Uterus (tissue), 4 donors: ENCODE measurements around the gene TMED8. TPM values are rescaled to one million over a fixed set of nuclear protein-coding genes. Genes with fewer than 3 reads are reported as not detected.

Experiments
- DNase-seq, 2 donors: peaks; one replicate each; pipeline ENCODE4 v3.0.0-alpha.2; 2019 to 2020
- H3K27ac ChIP-seq, 2 donors: fragments of 200-600 bp; sonication (generic); 1 replicate in 1 of 2; 2 replicates in 1 of 2; pipeline ENCODE4 v1.5.1; 2016 to 2018
- H3K27me3 ChIP-seq, 2 donors: fragments of 200-600 bp; sonication (generic); one replicate each; pipeline ENCODE4 v1.5.1; 2018 to 2019; ENCODE audit warnings: control low read depth in 1 of 2
- H3K36me3 ChIP-seq, 2 donors: fragments of 200-600 bp; sonication (generic); one replicate each; pipeline ENCODE4 v1.5.1; 2019; ENCODE audit warnings: control low read depth in 1 of 2
- H3K4me1 ChIP-seq, 2 donors: fragments of 200-600 bp; sonication (generic); one replicate each; pipeline ENCODE4 v1.5.1; 2018 to 2019; ENCODE audit warnings: control low read depth in 1 of 2
- H3K4me3 ChIP-seq, 2 donors: fragments of 200-600 bp; sonication (generic); 1 replicate in 1 of 2; 2 replicates in 1 of 2; pipeline ENCODE4 v1.5.1; 2018 to 2019; ENCODE audit warnings: mild to moderate bottlenecking in 1 of 2
- H3K9me3 ChIP-seq, 2 donors: fragments of 200-600 bp; sonication (generic); one replicate each; pipeline ENCODE4 v1.5.1; 2019; ENCODE audit warnings: control low read depth in 1 of 2
- CTCF ChIP-seq, 4 experiments: fragments of 200-600 bp in 2 of 4; fragments of 450-650 bp in 2 of 4; sonication (generic) in 2 of 4; IDR thresholded peaks; one replicate each; pipeline ENCODE4 v1.5.1; 2016 to 2019; ENCODE audit warnings: antibody characterized with exemption in 4 of 4, mild to moderate bottlenecking in 2 of 4, moderate library complexity in 1 of 4
- POLR2A ChIP-seq, 2 donors: fragments of 450-650 bp; IDR thresholded peaks; one replicate each; pipeline ENCODE4 v1.6.1; 2016; ENCODE audit warnings: antibody characterized with exemption in 2 of 2, mild to moderate bottlenecking in 1 of 2, moderate library complexity in 1 of 2
- intact Hi-C: fragments of 100-400 bp; cut with DNase I; formaldehyde crosslinking; loops from one replicate; pipeline ENCODE4 v1.15.1; 2023; ENCODE audit warnings: low total_unique reads
- total RNA-seq, 4 donors: library from RNA; depleted of rRNA in 3 of 4; stranded (reverse); fragments of >200 nt in 3 of 4; gene quantifications; one replicate each; pipeline versions ENCODE4 v1.1.0 to v1.2.4, GENCODE V29; 2014 to 2023
- donor health status: DM: yes; HTN: yes; CAD: no.

TMED8 gene
- total RNA-seq, 4 donors from 2014 or later, result 4.4 to 16.6 (median 10.5) TPM

GRCh38 chr14:77369285-77369684 is 7.6 kb downstream of the TMED8 start:
- H3K27me3 ChIP-seq, result no peaks in the 10 kb centered on the region
- intact Hi-C loops, result no loop called here
- H3K27ac ChIP-seq, result no peak overlapping the region
- no peaks in the 10 kb centered on the region for H3K9me3 ChIP-seq
- no peak overlapping the region for H3K4me3 ChIP-seq
- no peak for TF ChIP-seq CTCF (IDR thresholded peaks at IDR 0.05)
- TF ChIP-seq POLR2A (IDR thresholded peaks at IDR 0.05), result no peak
- H3K4me1 ChIP-seq, result no peaks in the 10 kb centered on the region
- no peaks in the 10 kb centered on the region for H3K36me3 ChIP-seq
- no peak for DNase-seq

- DNase-seq, result no peak
- TF ChIP-seq CTCF (IDR thresholded peaks at IDR 0.05) (no peak), POLR2A (IDR thresholded peaks at IDR 0.05) (no peak)
- no peak overlapping the region for H3K4me3 ChIP-seq
Observed at GRCh38 chr14:77364146-77364545, 12.7 kb downstream of the TMED8 start.

GRCh38 chr14:77359626-77360025 is 17.3 kb downstream of the TMED8 start:
- Histone ChIP-seq H3K27me3 (no peaks in the 10 kb centered on the region), H3K9me3 (no peaks in the 10 kb centered on the region), H3K36me3 (no peaks in the 10 kb centered on the region), H3K27ac (no peak overlapping the region), H3K4me1 (no peaks in the 10 kb centered on the region), H3K4me3 (no peak overlapping the region)
- DNase-seq, result no peak
- TF ChIP-seq CTCF (IDR thresholded peaks at IDR 0.05), result no peak
- intact Hi-C loops, result no loop called here

More at GRCh38 chr14:77364146-77364545, 12.7 kb downstream of the TMED8 start:
- Histone ChIP-seq H3K27me3 (no peaks in the 10 kb centered on the region), H3K27ac (no peak overlapping the region), H3K4me1 (no peaks in the 10 kb centered on the region), H3K9me3 (no peaks in the 10 kb centered on the region), H3K36me3 (no peaks in the 10 kb centered on the region)
- intact Hi-C loops, result no loop called here

- intact Hi-C loops, result no loop called here
- no peak overlapping the region for H3K27ac ChIP-seq
Observed at GRCh38 chr14:77356899-77357298, 20.0 kb downstream of the TMED8 start.

GRCh38 chr14:77355811-77356210 is 21.1 kb downstream of the TMED8 start:
- H3K4me1 ChIP-seq, result no peaks in the 10 kb centered on the region
- TF ChIP-seq POLR2A (IDR thresholded peaks at IDR 0.05) (no peak), CTCF (IDR thresholded peaks at IDR 0.05) (no peak)
- intact Hi-C loops, result no loop called here
- H3K27me3 ChIP-seq, result no peaks in the 10 kb centered on the region
- H3K9me3 ChIP-seq, result no peaks in the 10 kb centered on the region
- no peak for DNase-seq
- H3K27ac ChIP-seq, result no peak overlapping the region
- no peaks in the 10 kb centered on the region for H3K36me3 ChIP-seq
- H3K4me3 ChIP-seq, result no peak overlapping the region

More at GRCh38 chr14:77356899-77357298, 20.0 kb downstream of the TMED8 start:
- Histone ChIP-seq H3K27me3 (no peaks in the 10 kb centered on the region), H3K4me1 (no peaks in the 10 kb centered on the region), H3K9me3 (no peaks in the 10 kb centered on the region), H3K4me3 (no peak overlapping the region), H3K36me3 (no peaks in the 10 kb centered on the region)
- TF ChIP-seq CTCF (IDR thresholded peaks at IDR 0.05), result no peak
- no peak for TF ChIP-seq POLR2A (IDR thresholded peaks at IDR 0.05)
- DNase-seq, result no peak
